Mammary epithelial cell (primary cell): ENCODE measurements around the gene SH3RF3.

ENCODE experiments used
- EZH2 ChIP-seq: IDR thresholded peaks from 2 replicates; pipeline ENCODE4 v1.6.1; 2012; ENCODE audit warnings: low read length, inconsistent platforms, borderline replicate concordance
- TF ChIP-seq, protein P1 (sequence below), 2 donors: IDR thresholded peaks in 1 of 2; conservative IDR thresholded peaks in 1 of 2; 2 replicates each; pipeline ENCODE4 v1.5.1; 2011 to 2012; ENCODE audit warnings: inconsistent platforms in 2 of 2, low read length in 2 of 2, mild to moderate bottlenecking in 2 of 2, control low read depth in 1 of 2, low read depth in 1 of 2; ENCODE audit not compliant: insufficient read depth in 1 of 2; ENCODE audit errors: extremely low read depth in 1 of 2

DNA sequence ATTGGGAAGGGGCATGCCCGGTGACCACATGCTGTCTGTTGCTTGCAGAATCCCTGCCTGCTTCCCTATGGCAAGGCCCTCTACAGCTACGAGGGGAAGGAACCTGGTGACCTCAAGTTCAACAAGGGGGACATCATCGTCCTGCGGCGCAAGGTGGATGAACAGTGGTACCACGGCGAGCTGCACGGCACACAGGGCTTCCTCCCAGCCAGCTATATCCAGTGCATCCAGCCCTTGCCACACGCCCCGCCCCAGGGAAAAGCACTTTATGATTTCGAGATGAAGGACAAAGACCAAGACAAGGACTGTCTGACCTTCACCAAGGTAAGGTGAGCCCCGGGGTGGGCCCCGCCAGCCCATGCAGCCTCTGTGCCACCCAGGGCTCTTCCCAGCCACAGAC lies 218.6 kb downstream of the SH3RF3 start:
- TF ChIP-seq EZH2 = no peak
- TF ChIP-seq, protein P1, sequence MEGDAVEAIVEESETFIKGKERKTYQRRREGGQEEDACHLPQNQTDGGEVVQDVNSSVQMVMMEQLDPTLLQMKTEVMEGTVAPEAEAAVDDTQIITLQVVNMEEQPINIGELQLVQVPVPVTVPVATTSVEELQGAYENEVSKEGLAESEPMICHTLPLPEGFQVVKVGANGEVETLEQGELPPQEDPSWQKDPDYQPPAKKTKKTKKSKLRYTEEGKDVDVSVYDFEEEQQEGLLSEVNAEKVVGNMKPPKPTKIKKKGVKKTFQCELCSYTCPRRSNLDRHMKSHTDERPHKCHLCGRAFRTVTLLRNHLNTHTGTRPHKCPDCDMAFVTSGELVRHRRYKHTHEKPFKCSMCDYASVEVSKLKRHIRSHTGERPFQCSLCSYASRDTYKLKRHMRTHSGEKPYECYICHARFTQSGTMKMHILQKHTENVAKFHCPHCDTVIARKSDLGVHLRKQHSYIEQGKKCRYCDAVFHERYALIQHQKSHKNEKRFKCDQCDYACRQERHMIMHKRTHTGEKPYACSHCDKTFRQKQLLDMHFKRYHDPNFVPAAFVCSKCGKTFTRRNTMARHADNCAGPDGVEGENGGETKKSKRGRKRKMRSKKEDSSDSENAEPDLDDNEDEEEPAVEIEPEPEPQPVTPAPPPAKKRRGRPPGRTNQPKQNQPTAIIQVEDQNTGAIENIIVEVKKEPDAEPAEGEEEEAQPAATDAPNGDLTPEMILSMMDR (conservative IDR thresholded peaks at IDR 0.05 in 1 of 2, IDR thresholded peaks at IDR 0.05 in 1 of 2; ENCODE audit: extremely low read depth in 1 of 2, insufficient read depth in 1 of 2, low read depth in 1 of 2, low read length in 2 of 2) = no peak
